CD14-positive monocyte (primary cell): ENCODE measurements around the gene EMILIN2. TPM values are rescaled to one million over a fixed set of nuclear protein-coding genes. Genes with fewer than 3 reads are reported as not detected.

Source experiments
- DNase-seq, 3 donors: peaks; one replicate each; pipeline ENCODE4 v3.0.0-alpha.2; 2011 to 2022
- H2AFZ ChIP-seq: 2 replicates; pipeline ENCODE4 v1.6.0; 2012; ENCODE audit warnings: mild to moderate bottlenecking, low read depth, low read length, inconsistent platforms; ENCODE audit not compliant: insufficient read depth, poor library complexity, severe bottlenecking
- H3K27ac ChIP-seq, 2 donors: 1 replicate in 1 of 2; 2 replicates in 1 of 2; pipeline ENCODE4 v1.5.1; 2012 to 2013; ENCODE audit warnings: low read length in 2 of 2, control low read depth in 1 of 2, inconsistent platforms in 1 of 2, low read depth in 1 of 2, mild to moderate bottlenecking in 1 of 2
- H3K27me3 ChIP-seq, 2 donors: one replicate each; pipeline versions ENCODE4 v1.6.0 to v1.6.1; 2011 to 2013; ENCODE audit warnings: low read length in 2 of 2; ENCODE audit not compliant: control insufficient read depth in 2 of 2, insufficient read depth in 2 of 2
- H3K36me3 ChIP-seq, 2 donors: replicated peaks in 1 of 2; 1 replicate in 1 of 2; 2 replicates in 1 of 2; pipeline versions ENCODE4 v1.5.1 to v1.6.1; 2012 to 2013; ENCODE audit warnings: low read length in 2 of 2, control low read depth in 1 of 2, inconsistent platforms in 1 of 2, mild to moderate bottlenecking in 1 of 2; ENCODE audit not compliant: insufficient read depth in 2 of 2, control insufficient read depth in 1 of 2
- H3K4me1 ChIP-seq, 2 donors: 1 replicate in 1 of 2; 2 replicates in 1 of 2; pipeline versions ENCODE4 v1.5.1 to v1.6.1; 2012 to 2013; ENCODE audit warnings: low read length in 2 of 2, control low read depth in 1 of 2, inconsistent platforms in 1 of 2, mild to moderate bottlenecking in 1 of 2, moderate library complexity in 1 of 2; ENCODE audit not compliant: insufficient read depth in 2 of 2, control insufficient read depth in 1 of 2
- H3K4me2 ChIP-seq: replicated peaks from 2 replicates; pipeline ENCODE3; 2012; ENCODE audit warnings: low read length, moderate library complexity, mild to moderate bottlenecking; ENCODE audit not compliant: poor library complexity, severe bottlenecking; ENCODE audit errors: extremely low read depth
- H3K4me3 ChIP-seq, 3 experiments: fragments of 200-600 bp in 1 of 3; sonication (generic) in 1 of 3; replicated peaks in 1 of 3; 1 replicate in 2 of 3; 2 replicates in 1 of 3; pipeline ENCODE4 v1.5.1; 2011 to 2013; ENCODE audit warnings: low read length in 3 of 3, mild to moderate bottlenecking in 3 of 3, control low read depth in 2 of 3, low read depth in 2 of 3, inconsistent platforms in 1 of 3, moderate library complexity in 1 of 3
- H3K79me2 ChIP-seq: 2 replicates; pipeline ENCODE4 v1.6.0; 2012; ENCODE audit warnings: mild to moderate bottlenecking, control low read depth, inconsistent platforms, low read length, moderate library complexity; ENCODE audit not compliant: insufficient read depth
- H3K9ac ChIP-seq: 2 replicates; pipeline ENCODE4 v1.6.0; 2017; ENCODE audit warnings: low read length, mild to moderate bottlenecking; ENCODE audit not compliant: insufficient read depth, poor library complexity, severe bottlenecking
- H3K9me3 ChIP-seq, 2 donors: replicated peaks in 1 of 2; 1 replicate in 1 of 2; 2 replicates in 1 of 2; pipeline versions ENCODE4 v1.5.1 to v1.6.1; 2012 to 2013; ENCODE audit warnings: low read length in 2 of 2, control low read depth in 1 of 2; ENCODE audit not compliant: control insufficient read depth in 1 of 2, insufficient read depth in 1 of 2
- H4K20me1 ChIP-seq: 2 replicates; pipeline ENCODE4 v1.6.0; 2012; ENCODE audit warnings: mild to moderate bottlenecking, low read length, control low read depth, moderate library complexity; ENCODE audit not compliant: insufficient read depth
- H3K27ac Mint-ChIP-seq, 7 donors: one replicate each; pipeline ENCODE4 v1.8.0; 2020; ENCODE audit warnings: mild to moderate bottlenecking in 7 of 7, mixed read lengths in 7 of 7, moderate library complexity in 6 of 7, inconsistent platforms in 2 of 7
- H3K27me3 Mint-ChIP-seq, 3 donors: one replicate each; pipeline ENCODE4 v1.8.0; 2021 to 2022; ENCODE audit warnings: low read depth in 3 of 3, mild to moderate bottlenecking in 3 of 3, mixed read lengths in 3 of 3, moderate library complexity in 3 of 3, inconsistent platforms in 1 of 3
- H3K36me3 Mint-ChIP-seq, 2 donors: one replicate each; pipeline ENCODE4 v1.8.0; 2020; ENCODE audit warnings: mixed read lengths in 2 of 2, inconsistent platforms in 1 of 2, mild to moderate bottlenecking in 1 of 2
- H3K4me1 Mint-ChIP-seq: one replicate; pipeline ENCODE4 v1.8.0; 2020; ENCODE audit warnings: mild to moderate bottlenecking, mixed read lengths
- H3K4me3 Mint-ChIP-seq, 2 donors: one replicate each; pipeline ENCODE4 v1.8.0; 2020; ENCODE audit warnings: mild to moderate bottlenecking in 2 of 2, mixed read lengths in 2 of 2, moderate library complexity in 1 of 2
- H3K9me3 Mint-ChIP-seq, 7 donors: one replicate each; pipeline ENCODE4 v1.8.0; 2020 to 2022; ENCODE audit warnings: mixed read lengths in 7 of 7, mild to moderate bottlenecking in 6 of 7, moderate library complexity in 6 of 7, inconsistent platforms in 2 of 7
- WGBS: methylation state at CpG from one replicate; pipeline ENCODE4 v1.1.5; 2013; ENCODE audit warnings: missing lambda C conversion rate; ENCODE audit not compliant: insufficient coverage; 5-methylcytosine and 5-hydroxymethylcytosine counted together
- intact Hi-C, 2 donors: fragments of 100-400 bp; cut with micrococcal nuclease; formaldehyde crosslinking; loops; one replicate each; pipeline versions ENCODE4 v1.15.0 to v1.15.1; 2023
- polyA plus RNA-seq, 3 donors: library from polyadenylated mRNA; depleted of rRNA in 1 of 3; unstranded in 2 of 3; stranded (reverse) in 1 of 3; fragments of 300-500 nt in 2 of 3; fragments of >200 nt in 1 of 3; fragmentation: Illumina TruSeq in 2 of 3; gene quantifications; 1 replicate in 2 of 3; 2 replicates in 1 of 3; pipeline ENCODE4 v1.2.3, GENCODE V29; 2012 to 2021
- TF ChIP-seq, protein P1 (sequence below): fragments of 200-600 bp; IDR thresholded peaks from one replicate; pipeline ENCODE4 v1.8.0; 2022; ENCODE audit warnings: antibody characterized with exemption, mild to moderate bottlenecking

EMILIN2 gene
- polyA plus RNA-seq, 3 donors: 30.5 to 43.2 (median 33.8) TPM

DNA sequence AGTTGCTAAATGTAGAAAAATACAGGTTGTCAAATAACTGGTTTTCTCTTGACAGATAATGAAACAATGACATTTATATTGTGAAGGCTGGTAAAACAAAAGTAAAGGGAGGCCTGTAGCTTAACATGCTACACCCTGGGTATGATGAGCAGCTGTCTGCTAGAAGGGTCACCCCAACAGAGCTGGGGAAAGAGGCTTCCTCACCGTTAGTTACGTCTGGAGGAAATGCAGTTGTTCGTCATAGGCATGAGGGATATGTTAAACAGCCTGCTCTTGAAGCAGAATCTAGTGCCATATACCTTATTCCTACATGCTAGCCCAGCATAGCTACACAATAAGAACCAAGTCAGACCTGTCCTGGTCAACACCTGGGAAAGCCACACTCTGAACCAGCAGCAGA lies 116.2 kb downstream of the EMILIN2 start:
- Mint-ChIP-seq H3K4me1 (peaks cover 65% of the 10 kb centered on the region), H3K36me3 (peaks cover 0 to 5% of the 10 kb centered on the region in 2 donors), H3K27ac (peak overlapping the region in 6 of 7 donors; percentile 24 to 88 (median 64)), H3K4me3 (no peak overlapping the region), H3K9me3 (peaks cover 0 to 3% (median 0%) of the 10 kb centered on the region in 7 donors), H3K27me3 (peaks cover 0 to 2% (median 0%) of the 10 kb centered on the region in 3 donors)
- Histone ChIP-seq H3K4me2 (peak overlapping the region; percentile 23), H4K20me1 (no peaks in the 10 kb centered on the region), H3K36me3 (no peaks in the 10 kb centered on the region), H3K9me3 (no peaks in the 10 kb centered on the region), H3K9ac (no peak overlapping the region), H2AFZ (no peak overlapping the region), H3K27ac (peak overlapping the region in 1 of 2 donors; percentile 63), H3K4me1 (peaks cover 56 to 77% of the 10 kb centered on the region in 2 donors), H3K27me3 (no peaks in the 10 kb centered on the region), H3K4me3 (no peak overlapping the region), H3K79me2 (peaks cover 78% of the 10 kb centered on the region)
- intact Hi-C loops: loop anchor here in 1 of 2 donors (10.0 kb wide), 1 partner anchor 632 kb away; no protein-coding TSS in a partner anchor
- WGBS: no CpG with 5 or more reads among the region's 3 CpGs
- TF ChIP-seq, protein P1, sequence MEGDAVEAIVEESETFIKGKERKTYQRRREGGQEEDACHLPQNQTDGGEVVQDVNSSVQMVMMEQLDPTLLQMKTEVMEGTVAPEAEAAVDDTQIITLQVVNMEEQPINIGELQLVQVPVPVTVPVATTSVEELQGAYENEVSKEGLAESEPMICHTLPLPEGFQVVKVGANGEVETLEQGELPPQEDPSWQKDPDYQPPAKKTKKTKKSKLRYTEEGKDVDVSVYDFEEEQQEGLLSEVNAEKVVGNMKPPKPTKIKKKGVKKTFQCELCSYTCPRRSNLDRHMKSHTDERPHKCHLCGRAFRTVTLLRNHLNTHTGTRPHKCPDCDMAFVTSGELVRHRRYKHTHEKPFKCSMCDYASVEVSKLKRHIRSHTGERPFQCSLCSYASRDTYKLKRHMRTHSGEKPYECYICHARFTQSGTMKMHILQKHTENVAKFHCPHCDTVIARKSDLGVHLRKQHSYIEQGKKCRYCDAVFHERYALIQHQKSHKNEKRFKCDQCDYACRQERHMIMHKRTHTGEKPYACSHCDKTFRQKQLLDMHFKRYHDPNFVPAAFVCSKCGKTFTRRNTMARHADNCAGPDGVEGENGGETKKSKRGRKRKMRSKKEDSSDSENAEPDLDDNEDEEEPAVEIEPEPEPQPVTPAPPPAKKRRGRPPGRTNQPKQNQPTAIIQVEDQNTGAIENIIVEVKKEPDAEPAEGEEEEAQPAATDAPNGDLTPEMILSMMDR: no peak
- peak; percentile 48 to 58 (median 56) for DNase-seq

DNA sequence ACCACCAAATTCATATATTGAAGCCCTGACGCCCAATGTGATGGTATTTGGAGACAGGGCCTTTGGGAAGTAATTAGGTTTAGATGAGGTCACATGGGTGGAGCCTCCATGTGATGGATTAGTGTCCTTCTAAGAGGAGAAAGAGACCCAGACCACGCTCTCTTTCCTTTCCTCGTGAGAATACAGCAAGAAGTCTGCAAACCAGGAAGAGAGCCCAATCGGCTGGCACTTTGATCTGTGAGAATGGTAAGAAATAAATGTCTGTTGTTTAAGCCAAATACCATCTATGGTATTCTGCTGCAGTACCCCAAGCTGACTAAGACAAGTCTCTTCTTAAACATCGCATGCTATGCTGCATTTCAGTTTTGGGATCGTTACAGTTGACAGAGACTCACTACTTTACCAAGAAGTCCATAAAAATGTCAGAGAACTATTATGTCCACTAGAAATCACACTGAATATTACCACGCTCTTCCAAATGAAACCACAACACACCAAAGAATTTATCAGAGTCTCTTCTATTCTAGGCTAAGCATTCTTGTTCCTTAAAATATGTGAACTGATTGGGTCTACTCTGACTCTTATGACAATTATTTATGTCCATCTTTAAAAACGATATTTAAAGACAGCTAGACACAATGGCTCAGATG lies 117.7 kb downstream of the EMILIN2 start:
- H3K4me3 ChIP-seq: no peak overlapping the region
- no peaks in the 10 kb centered on the region for H3K9me3 ChIP-seq
- Mint-ChIP-seq H3K36me3 (peaks cover 0 to 5% of the 10 kb centered on the region in 2 donors), H3K27ac (peak overlapping the region in 4 of 7 donors; percentile 26 to 80 (median 47)), H3K4me3 (no peak overlapping the region), H3K4me1 (peaks cover 66% of the 10 kb centered on the region), H3K9me3 (peaks cover 0 to 3% (median 0%) of the 10 kb centered on the region in 7 donors), H3K27me3 (peaks cover 0 to 3% (median 0%) of the 10 kb centered on the region in 3 donors)
- no peak overlapping the region for H3K4me2 ChIP-seq
- H2AFZ ChIP-seq: no peak overlapping the region
- H3K27me3 ChIP-seq: no peaks in the 10 kb centered on the region
- intact Hi-C loops: loop anchor here in 1 of 2 donors (10.0 kb wide), 1 partner anchor 630 kb away; no protein-coding TSS in a partner anchor
- H3K79me2 ChIP-seq: peaks cover 82% of the 10 kb centered on the region
- no peak for DNase-seq
- no peak overlapping the region for H3K9ac ChIP-seq
- 97% methylated on average over 3 of the region's 8 CpGs for WGBS
- H3K27ac ChIP-seq: no peak overlapping the region
- H3K36me3 ChIP-seq: no peaks in the 10 kb centered on the region
- peaks cover 57 to 77% of the 10 kb centered on the region in 2 donors for H3K4me1 ChIP-seq
- TF ChIP-seq, protein P1: no peak
- no peaks in the 10 kb centered on the region for H4K20me1 ChIP-seq

Other genes starting within 250 kb of the EMILIN2 start
- 10 to 100 TPM; 12.7 to 45.5 (median 16.8) TPM for gene SMCHD1, start 191.3 kb upstream of the EMILIN2 start, polyA plus RNA-seq
- gene LPIN2, start 166.1 kb downstream of the EMILIN2 start, polyA plus RNA-seq: 10 to 100 TPM in 2 of 3 donors, 1 to 10 TPM in 1; 9.3 to 16.3 (median 10.3) TPM